Endodermal cell (in vitro differentiated cells): Measurements from ENCODE around the gene OR10T2. TPM values are rescaled to one million over a fixed set of nuclear protein-coding genes. Genes with fewer than 3 reads are reported as not detected.

Experiments used
- DNase-seq: peaks from one replicate; pipeline ENCODE4 v3.0.0-alpha.2; 2017
- H3K27ac ChIP-seq: 2 replicates; pipeline ENCODE4 v1.5.1; 2013; ENCODE audit warnings: mild to moderate bottlenecking, low read depth, low read length, moderate library complexity
- H3K27me3 ChIP-seq: 2 replicates; pipeline ENCODE4 v1.6.1; 2013; ENCODE audit warnings: mild to moderate bottlenecking, low read length, moderate library complexity; ENCODE audit not compliant: insufficient read depth, control insufficient read depth, poor library complexity, severe bottlenecking
- H3K36me3 ChIP-seq: 2 replicates; pipeline ENCODE4 v1.7.0; 2013; ENCODE audit warnings: mild to moderate bottlenecking, low read length, moderate library complexity; ENCODE audit not compliant: control insufficient read depth, insufficient read depth
- H3K4me1 ChIP-seq: one replicate; pipeline ENCODE4 v1.7.0; 2013; ENCODE audit warnings: low read length; ENCODE audit not compliant: control insufficient read depth, insufficient read depth
- H3K4me3 ChIP-seq: 2 replicates; pipeline ENCODE4 v1.5.1; 2013; ENCODE audit warnings: mild to moderate bottlenecking, low read length, moderate library complexity
- H3K9ac ChIP-seq: 2 replicates; pipeline ENCODE4 v1.6.1; 2013; ENCODE audit warnings: mild to moderate bottlenecking, low read length, moderate library complexity; ENCODE audit not compliant: poor library complexity, severe bottlenecking; ENCODE audit errors: extremely low read depth
- H3K9me3 ChIP-seq: 2 replicates; pipeline ENCODE4 v1.6.1; 2013; ENCODE audit warnings: mild to moderate bottlenecking, low read length, moderate library complexity; ENCODE audit not compliant: control insufficient read depth
- H3K27ac Mint-ChIP-seq: 2 replicates; pipeline ENCODE4 v1.8.0; 2020; ENCODE audit warnings: mixed read lengths
- H3K27me3 Mint-ChIP-seq: 2 replicates; pipeline ENCODE4 v1.8.0; 2021; ENCODE audit warnings: mild to moderate bottlenecking, mixed read lengths; ENCODE audit not compliant: insufficient read depth
- H3K36me3 Mint-ChIP-seq: 2 replicates; pipeline ENCODE4 v1.8.0; 2020; ENCODE audit warnings: low read depth, mixed read lengths
- H3K4me1 Mint-ChIP-seq: 2 replicates; pipeline ENCODE4 v1.8.0; 2020; ENCODE audit warnings: mixed read lengths
- H3K4me3 Mint-ChIP-seq: 2 replicates; pipeline ENCODE4 v1.8.0; 2020; ENCODE audit warnings: mild to moderate bottlenecking, moderate library complexity, mixed read lengths
- H3K9me3 Mint-ChIP-seq: 2 replicates; pipeline ENCODE4 v1.8.0; 2020; ENCODE audit warnings: mild to moderate bottlenecking, mixed read lengths
- WGBS, 2 experiments: methylation state at CpG; one replicate each; pipeline versions ENCODE4 v1.1.5 to v1.1.7; 2013; ENCODE audit warnings: missing lambda C conversion rate in 2 of 2, mixed read lengths in 1 of 2; ENCODE audit not compliant: insufficient coverage in 1 of 2, insufficient read length in 1 of 2; 5-methylcytosine and 5-hydroxymethylcytosine counted together
- total RNA-seq, 2 donors: library from RNA; stranded (reverse); fragmentation: NEBNext Ultra II Directional in 1 of 2; extraction: Animal tissue kit (Norgen Biotek cat#: 25700) in 1 of 2; gene quantifications; 2 replicates in 1 of 2; 3 replicates in 1 of 2; pipeline ENCODE4 v1.2.1, GENCODE V29; 2021
- TF ChIP-seq, protein P1 (sequence below): fragments of 200-600 bp; sonication (generic); conservative IDR thresholded peaks from 2 replicates; pipeline ENCODE4 v1.5.0; 2021; ENCODE audit warnings: antibody characterized with exemption, mild to moderate bottlenecking

The OR10T2 gene
- total RNA-seq, 2 donors from 2014 or later, result not detected

DNA sequence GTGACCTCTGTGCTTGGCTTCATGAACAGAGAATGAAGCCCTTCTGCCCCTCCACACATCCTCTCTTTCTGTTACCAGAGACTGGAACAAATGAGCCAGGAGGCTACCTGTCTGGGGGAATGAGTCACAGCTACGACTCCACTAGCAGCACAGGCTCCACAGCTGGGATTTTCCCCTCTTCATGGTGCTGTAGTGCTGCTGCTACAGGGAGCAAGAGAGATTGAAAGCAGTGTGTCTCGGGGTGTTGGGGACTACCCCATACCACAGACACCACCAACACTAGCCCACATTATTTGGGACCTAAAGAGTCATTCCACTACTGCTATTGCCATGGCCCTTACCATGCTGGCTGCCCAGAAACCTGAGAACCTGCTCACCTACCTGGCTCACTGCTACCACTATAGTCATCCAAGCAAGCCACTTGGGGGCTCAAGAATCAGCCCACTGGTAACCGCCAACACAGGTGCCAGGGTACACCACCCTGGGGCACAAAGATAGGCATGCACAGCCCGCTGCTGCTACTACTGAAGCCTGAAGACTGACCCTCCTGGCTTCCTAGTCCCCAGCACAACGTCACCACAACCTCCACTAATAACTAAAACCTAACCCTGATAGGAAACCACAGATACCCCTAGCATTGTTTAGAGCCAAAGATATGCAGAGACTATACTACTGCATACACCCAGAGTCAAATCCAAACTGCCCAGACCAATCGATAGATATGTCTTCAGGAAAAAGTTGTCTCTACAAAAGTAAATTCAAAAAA is 27.9 kb downstream of the OR10T2 start:
- Mint-ChIP-seq H3K27ac (no peak overlapping the region), H3K36me3 (no peaks in the 10 kb centered on the region), H3K4me1 (no peaks in the 10 kb centered on the region), H3K9me3 (peaks cover 13% of the 10 kb centered on the region), H3K27me3 (no peaks in the 10 kb centered on the region), H3K4me3 (no peak overlapping the region)
- no peaks in the 10 kb centered on the region for H3K36me3 ChIP-seq
- H3K9me3 ChIP-seq, result peaks cover 10% of the 10 kb centered on the region
- H3K27me3 ChIP-seq, result no peaks in the 10 kb centered on the region
- H3K9ac ChIP-seq, result no peak overlapping the region
- H3K4me3 ChIP-seq, result no peak overlapping the region
- no peak overlapping the region for H3K27ac ChIP-seq
- WGBS, 2 experiments, result 88 to 100% methylated on average over 1 to 6 of the region's 6 CpGs
- TF ChIP-seq, protein P1, sequence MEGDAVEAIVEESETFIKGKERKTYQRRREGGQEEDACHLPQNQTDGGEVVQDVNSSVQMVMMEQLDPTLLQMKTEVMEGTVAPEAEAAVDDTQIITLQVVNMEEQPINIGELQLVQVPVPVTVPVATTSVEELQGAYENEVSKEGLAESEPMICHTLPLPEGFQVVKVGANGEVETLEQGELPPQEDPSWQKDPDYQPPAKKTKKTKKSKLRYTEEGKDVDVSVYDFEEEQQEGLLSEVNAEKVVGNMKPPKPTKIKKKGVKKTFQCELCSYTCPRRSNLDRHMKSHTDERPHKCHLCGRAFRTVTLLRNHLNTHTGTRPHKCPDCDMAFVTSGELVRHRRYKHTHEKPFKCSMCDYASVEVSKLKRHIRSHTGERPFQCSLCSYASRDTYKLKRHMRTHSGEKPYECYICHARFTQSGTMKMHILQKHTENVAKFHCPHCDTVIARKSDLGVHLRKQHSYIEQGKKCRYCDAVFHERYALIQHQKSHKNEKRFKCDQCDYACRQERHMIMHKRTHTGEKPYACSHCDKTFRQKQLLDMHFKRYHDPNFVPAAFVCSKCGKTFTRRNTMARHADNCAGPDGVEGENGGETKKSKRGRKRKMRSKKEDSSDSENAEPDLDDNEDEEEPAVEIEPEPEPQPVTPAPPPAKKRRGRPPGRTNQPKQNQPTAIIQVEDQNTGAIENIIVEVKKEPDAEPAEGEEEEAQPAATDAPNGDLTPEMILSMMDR, result no peak
- no peaks in the 10 kb centered on the region for H3K4me1 ChIP-seq
- DNase-seq, result no peak

DNA sequence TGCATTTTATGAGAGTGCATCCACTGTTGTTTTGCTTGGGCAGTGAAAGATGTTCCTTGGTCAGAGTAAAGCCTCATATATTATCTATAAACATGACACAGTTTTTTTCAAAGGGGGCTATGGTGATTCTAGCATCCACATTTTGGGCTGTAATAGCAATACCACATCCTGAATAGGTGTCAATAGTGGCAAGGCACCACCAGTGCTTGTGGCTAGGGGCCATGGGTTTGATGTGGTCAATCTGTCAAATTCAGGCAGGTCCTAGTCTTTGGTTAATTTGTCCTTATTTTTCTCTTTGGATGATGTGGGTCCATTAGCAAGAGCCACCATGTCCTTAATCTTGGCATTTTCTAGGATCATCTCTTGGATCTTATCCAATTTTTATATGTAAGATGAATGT is 32.5 kb downstream of the OR10T2 start:
- no peaks in the 10 kb centered on the region for H3K27me3 ChIP-seq
- no peaks in the 10 kb centered on the region for H3K36me3 Mint-ChIP-seq
- no peaks in the 10 kb centered on the region for H3K9me3 Mint-ChIP-seq
- H3K9me3 ChIP-seq, result no peaks in the 10 kb centered on the region
- H3K4me1 ChIP-seq, result no peaks in the 10 kb centered on the region
- H3K4me3 Mint-ChIP-seq, result no peak overlapping the region
- H3K27ac Mint-ChIP-seq, result no peak overlapping the region
- no peak overlapping the region for H3K27ac ChIP-seq
- H3K36me3 ChIP-seq, result no peaks in the 10 kb centered on the region
- no peak overlapping the region for H3K4me3 ChIP-seq
- no peaks in the 10 kb centered on the region for H3K27me3 Mint-ChIP-seq
- no peaks in the 10 kb centered on the region for H3K4me1 Mint-ChIP-seq
- DNase-seq, result no peak
- TF ChIP-seq, protein P1, result no peak
- H3K9ac ChIP-seq, result no peak overlapping the region

DNA sequence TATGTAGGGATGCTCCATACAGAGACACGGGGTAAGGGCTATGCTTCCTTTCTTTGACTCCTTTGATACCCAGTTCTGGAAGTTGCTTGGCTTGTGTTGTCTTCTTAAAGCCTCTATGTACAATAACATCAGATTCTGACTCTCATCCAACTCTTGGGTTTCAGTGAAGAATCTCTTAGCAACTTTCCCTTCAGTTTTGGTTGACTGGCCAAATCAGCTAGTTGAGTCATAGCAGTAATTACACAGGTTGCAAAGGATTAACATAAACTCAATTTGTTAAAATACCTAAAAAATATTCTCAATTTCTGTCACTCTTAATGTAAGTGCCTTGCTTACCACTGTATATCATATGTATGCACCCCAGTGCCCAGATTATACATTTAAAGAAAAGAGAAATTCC is 36.3 kb downstream of the OR10T2 start:
- Histone ChIP-seq H3K9ac (no peak overlapping the region), H3K36me3 (no peaks in the 10 kb centered on the region), H3K27me3 (no peaks in the 10 kb centered on the region), H3K27ac (no peak overlapping the region), H3K4me3 (no peak overlapping the region), H3K9me3 (no peaks in the 10 kb centered on the region), H3K4me1 (no peaks in the 10 kb centered on the region)
- no peak for DNase-seq
- WGBS, 2 experiments, result 80 to 95% methylated on average over 1 of the region's 1 CpG
- Mint-ChIP-seq H3K36me3 (no peaks in the 10 kb centered on the region), H3K9me3 (no peaks in the 10 kb centered on the region), H3K4me3 (no peak overlapping the region), H3K27me3 (no peaks in the 10 kb centered on the region), H3K4me1 (no peaks in the 10 kb centered on the region), H3K27ac (no peak overlapping the region)
- TF ChIP-seq, protein P1, result no peak
